Stimulated activated CD8-positive, alpha-beta memory T cell treated with anti-CD3 and anti-CD28 coated beads, Interleukin-7, amount 100 ng/mL, for 48 hours (primary cell): ENCODE measurements around the gene PRKRA.
"Not testable (repeated sequence)": the region's sequence is repeated elsewhere in the genome, so short reads cannot be mapped to it uniquely, and the experiment has no call there.

Source experiments
- DNase-seq, 2 donors: peaks; one replicate each; pipeline ENCODE4 v3.0.0-alpha.2; 2020; ENCODE audit warnings: low read depth in 1 of 2; ENCODE audit errors: extremely low read depth in 1 of 2

PRKRA gene

GRCh38 chr2:178414266-178415247, 36.4 kb downstream of the PRKRA start:
- DNase-seq = peak; percentile 62 to 77

GRCh38 chr2:178413472-178414265, 37.3 kb downstream of the PRKRA start:
- DNase-seq = peak; percentile 61 to 68

GRCh38 chr2:178412453-178412852, 38.5 kb downstream of the PRKRA start:
- DNase-seq = not testable (repeated sequence)

DNA sequence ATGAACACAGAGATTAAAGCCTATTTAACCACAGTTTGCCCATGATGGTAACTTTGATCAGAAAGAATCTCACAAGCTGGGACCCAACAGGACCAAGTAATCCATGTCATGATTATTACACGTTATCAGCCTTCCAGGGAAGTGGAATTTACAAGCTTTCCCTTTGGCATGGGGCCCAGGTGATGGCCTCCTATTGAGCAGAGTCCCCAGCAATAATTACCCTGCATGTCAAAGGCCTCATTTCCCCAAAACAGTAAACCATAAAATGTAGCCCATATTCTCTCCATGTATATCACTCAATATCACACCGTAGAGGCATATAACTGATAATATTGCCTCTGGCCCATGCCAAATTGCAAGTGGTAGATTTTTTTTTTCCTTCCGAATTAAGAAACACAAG, 38.9 kb downstream of the PRKRA start:
- no peak for DNase-seq

DNA sequence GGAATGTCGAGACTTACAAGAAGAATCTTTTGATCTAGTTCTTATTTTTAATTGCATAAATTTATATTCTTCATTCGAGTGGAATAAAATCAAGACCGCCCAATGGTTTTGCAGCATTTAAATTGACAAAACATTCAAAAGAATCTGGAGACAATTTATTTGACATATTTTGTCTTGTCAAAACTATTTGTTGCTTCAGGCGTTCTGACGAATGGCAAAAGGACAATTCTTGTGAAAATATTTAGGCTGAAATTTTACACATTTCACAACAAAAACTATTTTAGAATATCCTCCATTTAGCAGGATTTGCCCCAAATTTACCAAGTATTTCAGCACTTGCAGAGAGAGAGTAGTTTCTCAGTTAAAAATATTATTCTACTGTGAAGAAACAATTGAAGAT, 41.7 kb downstream of the PRKRA start:
- no peak for DNase-seq

DNA sequence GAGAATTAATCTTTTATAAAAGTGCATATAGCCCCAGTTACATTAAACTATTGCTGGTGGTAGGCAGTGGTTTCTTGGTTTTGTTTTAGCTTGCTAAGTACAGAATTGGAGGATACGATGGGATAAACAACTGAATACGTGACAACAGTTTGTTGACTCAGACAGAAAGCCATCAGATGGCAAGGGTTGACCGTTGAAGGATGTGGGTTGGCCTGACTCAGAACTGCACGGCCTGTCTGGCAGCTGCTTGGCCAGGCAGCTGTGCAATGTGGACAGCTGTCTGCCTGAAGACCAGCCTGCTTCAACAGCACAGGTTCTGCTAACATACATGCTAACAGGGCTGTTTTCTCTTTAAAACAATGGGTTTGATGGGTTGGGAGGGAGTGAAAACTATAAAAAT, 46.6 kb downstream of the PRKRA start:
- DNase-seq = peak; percentile 13 to 16

GRCh38 chr2:178403671-178404306, 47.2 kb downstream of the PRKRA start:
- DNase-seq = no peak

- no peak for DNase-seq
Observed at GRCh38 chr2:178401994-178402437, 49.0 kb downstream of the PRKRA start.

DNA sequence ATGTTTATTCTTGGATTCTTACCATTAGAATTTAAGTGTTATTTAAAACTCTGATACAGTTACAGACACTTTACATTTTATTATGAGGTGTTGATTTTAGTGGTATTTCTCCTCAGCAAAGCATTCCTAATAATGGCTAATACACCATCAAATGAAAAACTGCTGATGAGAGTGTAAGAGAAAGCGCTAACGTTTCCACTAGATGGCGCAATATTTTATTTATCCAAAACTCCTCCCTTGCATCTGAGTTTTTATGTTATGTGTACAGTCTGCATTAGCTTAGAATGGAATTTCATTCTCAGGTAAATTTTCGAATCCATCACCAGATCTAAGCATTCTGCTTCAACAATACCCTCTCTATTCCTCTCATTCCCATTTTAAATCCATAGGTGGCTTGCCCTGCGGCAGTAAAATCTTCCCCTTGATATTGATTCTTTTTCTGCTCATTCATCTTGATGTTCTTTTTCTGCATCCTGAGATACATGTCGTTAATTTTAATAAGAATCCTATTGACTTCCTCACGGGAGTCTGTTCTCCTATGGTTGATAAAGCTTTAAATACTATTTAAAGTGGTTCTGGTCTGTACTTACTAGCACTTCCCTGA, 53.9 kb downstream of the PRKRA start:
- DNase-seq = no peak

GRCh38 chr2:178395941-178396570, 54.9 kb downstream of the PRKRA start:
- DNase-seq = no peak

- DNase-seq = no peak
Observed at GRCh38 chr2:178395295-178395694, 55.7 kb downstream of the PRKRA start.

DNA sequence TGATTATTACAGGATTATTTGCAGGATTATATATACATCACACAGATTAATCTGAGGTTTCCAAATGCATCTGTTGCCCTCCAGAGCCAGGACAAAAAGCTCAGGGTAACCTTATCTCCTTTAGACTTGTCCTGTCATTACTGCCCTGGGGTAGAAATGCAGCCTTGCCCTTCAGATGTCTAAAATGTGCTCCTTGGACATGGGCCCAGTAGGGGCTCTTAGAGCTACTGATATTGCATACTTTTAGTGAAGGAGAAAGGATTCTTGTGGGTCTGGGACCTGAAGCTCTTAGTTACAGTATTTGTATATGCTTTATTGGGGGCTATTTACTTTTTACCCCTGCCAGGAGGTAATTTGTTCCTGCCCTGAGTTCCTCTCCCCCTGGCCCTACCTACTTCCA, 56.1 kb downstream of the PRKRA start:
- no peak for DNase-seq

DNA sequence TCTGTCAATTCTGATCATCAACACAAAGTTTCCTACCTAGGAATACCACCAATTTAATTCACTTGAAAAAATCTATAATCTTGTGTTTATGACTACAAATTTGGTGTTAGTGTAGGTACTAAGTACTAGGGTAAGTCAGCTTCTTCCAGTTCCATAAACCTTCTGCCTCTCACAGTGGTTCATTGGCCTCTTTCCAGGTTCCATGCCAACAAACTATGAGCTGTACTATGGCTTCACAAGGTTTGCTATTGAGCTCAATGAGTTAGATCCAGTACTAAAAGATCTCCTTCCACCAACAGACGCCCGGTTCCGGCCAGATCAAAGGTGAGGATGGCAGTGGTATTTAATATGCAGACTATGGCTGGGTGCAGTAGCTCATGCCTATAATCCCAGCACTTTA, 58.8 kb downstream of the PRKRA start:
- no peak for DNase-seq

DNA sequence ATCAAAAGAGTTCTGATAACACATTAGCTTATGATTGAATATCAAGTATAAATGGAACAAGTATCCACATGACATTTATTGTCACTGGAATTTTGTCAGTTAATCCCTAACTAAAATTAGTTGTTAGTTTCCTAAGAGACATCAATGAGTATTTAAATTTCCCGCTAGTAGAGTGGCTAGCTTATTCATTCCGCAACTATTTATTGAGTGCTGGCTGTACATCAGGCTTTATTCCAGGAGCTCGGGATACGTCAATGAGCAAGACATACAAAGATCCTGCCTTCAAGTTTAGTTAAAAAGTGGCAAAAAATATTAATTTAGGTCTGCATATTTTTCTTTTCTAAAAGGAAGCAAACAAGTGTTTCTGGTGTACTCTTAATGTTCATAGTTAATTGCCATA, 59.3 kb downstream of the PRKRA start:
- no peak for DNase-seq

DNA sequence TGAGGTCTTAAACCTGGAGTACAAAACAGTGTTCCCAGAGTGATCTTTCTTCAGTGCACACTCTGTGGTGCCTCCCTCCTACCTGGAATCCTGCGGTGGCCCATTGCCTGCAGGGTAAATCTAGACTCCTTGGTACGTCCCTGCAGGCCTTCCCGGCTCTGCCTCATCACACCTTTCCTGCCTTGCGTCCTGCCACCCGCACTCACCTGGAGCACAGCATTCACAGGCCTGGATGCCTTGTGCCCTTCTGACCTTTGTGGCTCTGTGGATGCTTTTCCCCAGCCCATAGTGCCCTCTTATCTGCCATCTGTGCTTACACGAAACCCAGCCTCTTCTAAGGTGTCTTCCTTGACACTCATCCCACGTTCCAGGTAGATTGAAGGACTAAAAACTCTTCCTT, 62.7 kb downstream of the PRKRA start:
- no peak for DNase-seq

- no peak for DNase-seq
Observed at GRCh38 chr2:178386986-178387597, 63.9 kb downstream of the PRKRA start.

DNA sequence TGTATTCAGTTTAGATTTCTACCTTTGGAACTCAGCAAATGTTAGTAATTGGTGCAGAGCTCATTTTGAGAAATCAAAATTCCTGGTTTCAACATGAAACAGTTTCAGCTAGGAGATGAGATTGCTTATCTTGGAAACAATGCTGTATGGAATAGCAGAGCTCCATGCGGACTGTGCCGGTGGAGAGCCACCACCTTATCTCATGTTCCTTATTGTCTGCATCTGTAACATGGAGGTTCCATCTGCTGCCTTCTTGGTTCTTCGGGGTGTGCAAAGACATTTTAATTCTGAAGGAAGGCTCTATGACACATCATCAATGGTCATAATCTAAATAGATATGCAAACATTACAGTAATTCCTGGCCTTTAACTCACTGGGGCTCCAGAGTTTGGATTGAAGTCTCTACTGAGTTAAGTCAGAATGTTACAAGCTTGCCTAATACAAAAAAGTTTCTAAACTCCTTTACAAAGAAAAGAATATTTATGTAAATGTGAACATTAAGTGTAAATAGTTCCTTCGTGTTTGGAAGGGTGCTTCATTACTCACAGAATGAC, 65.3 kb downstream of the PRKRA start:
- no peak for DNase-seq

GRCh38 chr2:178383718-178384117, 67.3 kb downstream of the PRKRA start:
- DNase-seq = no peak
